Measurements from ENCODE around the gene HELZ2.

- TF ChIP-seq CTCF (IDR thresholded peaks at IDR 0.05) (no peak), POLR2AphosphoS5 (IDR thresholded peaks at IDR 0.05; ENCODE audit: insufficient read depth in 1 of 2, low read depth in 1 of 2) (no peak), POLR2A (IDR thresholded peaks at IDR 0.05) (no peak)
These were observed 2.3 kb upstream of the HELZ2 start for GRCh38 chr20:63576311-63576710.

Data from vagina (tissue), 2 donors.